IMR-90 (cell line): Measurements from ENCODE around the gene SLC26A3. TPM values are rescaled to one million over a fixed set of nuclear protein-coding genes. Genes with fewer than 3 reads are reported as not detected.

Source experiments
- ATAC-seq: fragments of 200-7000 bp; cut with Tn5 transposase; 2 replicates; pipeline ENCODE4 v1.9.1; 2020; ENCODE audit warnings: low read depth, mild to moderate bottlenecking, moderate library complexity
- BruUV-seq: library from RNA; stranded (reverse); fragments of 400-500 nt; replicated peaks from 2 replicates; lab custom pipeline; 2021; lab: Mats Ljungman, UMichigan
- CTCF ChIA-PET: fragments of 300-600 bp; formaldehyde crosslinking; extraction: SDS; loops from one replicate; lab custom pipeline; 2021; ENCODE audit warnings: antibody characterized with exemption; lab: Yijun Ruan, JAX
- POLR2A ChIA-PET: fragments of 300-600 bp; sonication (Branson Sonifier 250); formaldehyde crosslinking; loops from one replicate; lab custom pipeline; 2022; ENCODE audit warnings: antibody characterized with exemption; ENCODE audit not compliant: unreplicated experiment; lab: Charles Lee
- DNase-seq: peaks from one replicate; pipeline ENCODE4 v3.0.0; 2013
- H2AFZ ChIP-seq: replicated peaks from 2 replicates; pipeline ENCODE3; 2013; ENCODE audit warnings: low read length, mild to moderate bottlenecking; ENCODE audit not compliant: poor library complexity
- H2AK5ac ChIP-seq: 2 replicates; pipeline ENCODE4 v1.6.1; 2013; ENCODE audit warnings: low read depth, low read length, inconsistent platforms
- H2AK9ac ChIP-seq: replicated peaks from 2 replicates; pipeline ENCODE3; 2013; ENCODE audit warnings: mild to moderate bottlenecking, low read depth, low read length, moderate library complexity; ENCODE audit not compliant: poor library complexity
- H2BK120ac ChIP-seq: 2 replicates; pipeline ENCODE4 v1.6.1; 2013; ENCODE audit warnings: low read depth, low read length, inconsistent platforms
- H2BK15ac ChIP-seq: 3 replicates; pipeline ENCODE4 v1.6.1; 2013; ENCODE audit warnings: low read depth, low read length, inconsistent platforms
- H2BK20ac ChIP-seq: 2 replicates; pipeline ENCODE4 v1.6.1; 2013; ENCODE audit warnings: low read depth, mild to moderate bottlenecking, inconsistent platforms, low read length, moderate library complexity
- H2BK5ac ChIP-seq: 2 replicates; pipeline ENCODE4 v1.6.1; 2013; ENCODE audit warnings: mild to moderate bottlenecking, low read depth, low read length, inconsistent platforms; ENCODE audit not compliant: poor library complexity, severe bottlenecking
- H3K14ac ChIP-seq: replicated peaks from 2 replicates; pipeline ENCODE4 v1.6.1; 2013; ENCODE audit warnings: low read depth, low read length, inconsistent platforms
- H3K18ac ChIP-seq: 2 replicates; pipeline ENCODE4 v1.6.1; 2013; ENCODE audit warnings: low read depth, low read length, control low read depth
- H3K23ac ChIP-seq: 2 replicates; pipeline ENCODE4 v1.6.1; 2013; ENCODE audit warnings: low read depth, low read length, inconsistent platforms
- H3K27ac ChIP-seq: 2 replicates; pipeline ENCODE4 v1.5.1; 2013; ENCODE audit warnings: mild to moderate bottlenecking, control low read depth, low read length; ENCODE audit not compliant: insufficient read depth
- H3K27me3 ChIP-seq: 2 replicates; pipeline ENCODE4 v1.6.1; 2013; ENCODE audit warnings: low read length; ENCODE audit not compliant: control insufficient read depth, insufficient read depth
- H3K36me3 ChIP-seq: 2 replicates; pipeline ENCODE4 v1.6.1; 2013; ENCODE audit warnings: low read length, mixed read lengths; ENCODE audit not compliant: control insufficient read depth, insufficient read depth
- H3K4ac ChIP-seq: 2 replicates; pipeline ENCODE4 v1.6.1; 2013; ENCODE audit warnings: low read depth, low read length, inconsistent platforms
- H3K4me1 ChIP-seq: 2 replicates; pipeline ENCODE4 v1.6.1; 2013; ENCODE audit warnings: low read length, mixed read lengths; ENCODE audit not compliant: control insufficient read depth, insufficient read depth
- H3K4me2 ChIP-seq: 2 replicates; pipeline ENCODE4 v1.6.1; 2013; ENCODE audit warnings: low read depth, mild to moderate bottlenecking, control low read depth, low read length, moderate library complexity
- H3K4me3 ChIP-seq: 2 replicates; pipeline ENCODE4 v1.5.1; 2013; ENCODE audit warnings: low read depth, mild to moderate bottlenecking, control low read depth, low read length, moderate library complexity; ENCODE audit not compliant: insufficient read depth
- H3K56ac ChIP-seq: 2 replicates; pipeline ENCODE4 v1.6.1; 2013; ENCODE audit warnings: low read length, inconsistent platforms; ENCODE audit not compliant: insufficient read depth; ENCODE audit errors: extremely low read depth
- H3K79me1 ChIP-seq, 2 experiments: 2 replicates each; pipeline ENCODE4 v1.6.1; 2013; ENCODE audit warnings: low read length in 2 of 2, inconsistent platforms in 1 of 2, low read depth in 1 of 2
- H3K9ac ChIP-seq: 2 replicates; pipeline ENCODE4 v1.6.1; 2013; ENCODE audit warnings: low read depth, low read length, control low read depth
- H3K9me1 ChIP-seq: 2 replicates; pipeline ENCODE4 v1.6.1; 2013; ENCODE audit warnings: low read length, inconsistent platforms; ENCODE audit not compliant: insufficient read depth
- H3K9me3 ChIP-seq: 2 replicates; pipeline ENCODE4 v1.6.1; 2013; ENCODE audit warnings: low read length; ENCODE audit not compliant: control insufficient read depth, insufficient read depth
- H4K20me1 ChIP-seq: 2 replicates; pipeline ENCODE4 v1.6.1; 2013; ENCODE audit warnings: low read length, inconsistent platforms; ENCODE audit not compliant: insufficient read depth
- H4K5ac ChIP-seq: 2 replicates; pipeline ENCODE4 v1.6.1; 2013; ENCODE audit warnings: mild to moderate bottlenecking, low read depth, low read length, control low read depth
- H4K8ac ChIP-seq, 2 experiments: 2 replicates each; pipeline ENCODE4 v1.6.1; 2013; ENCODE audit warnings: low read depth in 2 of 2, low read length in 2 of 2, control low read depth in 1 of 2, inconsistent platforms in 1 of 2
- H4K91ac ChIP-seq: 2 replicates; pipeline ENCODE4 v1.6.1; 2013; ENCODE audit warnings: low read depth, low read length, inconsistent platforms; ENCODE audit not compliant: insufficient read depth
- CEBPB ChIP-seq: IDR thresholded peaks from 2 replicates; pipeline ENCODE4 v1.6.1; 2012; ENCODE audit warnings: low read depth, low read length, improper control_type of control experiment
- RAD21 ChIP-seq: IDR thresholded peaks from 2 replicates; pipeline ENCODE4 v1.6.1; 2012; ENCODE audit warnings: low read length, improper control_type of control experiment
- WGBS, 2 experiments: methylation state at CpG; one replicate each; pipeline versions ENCODE4 v1.1.5 to v1.1.7; 2013; ENCODE audit warnings: missing lambda C conversion rate in 2 of 2; ENCODE audit not compliant: insufficient read length in 1 of 2; ENCODE audit errors: extremely low coverage in 2 of 2; 5-methylcytosine and 5-hydroxymethylcytosine counted together
- dilution Hi-C: fragments of 300-500 bp; cut with HindIII; formaldehyde crosslinking; loops from one replicate; pipeline ENCODE4 v1.14.3; 2018; ENCODE audit warnings: low sequenced_read_pairs; ENCODE audit not compliant: unreplicated experiment
- in situ Hi-C: fragments of 300-500 bp; cut with MboI; formaldehyde crosslinking; loops from 3 replicates; pipeline ENCODE4 v1.14.3; 2019; ENCODE audit warnings: low sequenced_read_pairs, inconsistent platforms, mixed read lengths
- intact Hi-C: fragments of 100-400 bp; cut with micrococcal nuclease; formaldehyde crosslinking; loops from 2 replicates; pipeline ENCODE4 v1.10.0; 2022
- polyA plus RNA-seq, 3 experiments: library from polyadenylated mRNA; depleted of rRNA; stranded (reverse); fragments of >200 nt; gene quantifications; 2 replicates each; pipeline ENCODE4 v1.2.3, GENCODE V29; 2012; ENCODE audit warnings: low replicate concordance in 1 of 3
- total RNA-seq: library from RNA; depleted of rRNA; stranded (reverse); fragments of >200 nt; gene quantifications from 2 replicates; pipeline ENCODE4 v1.2.3, GENCODE V29; 2012

Gene SLC26A3
- total and polyA plus RNA-seq, 2 of the 4 experiments (the other 2 are of a cell fraction): not detected

- no peaks in the 10 kb centered on the region for H4K20me1 ChIP-seq
- H2BK20ac ChIP-seq: no peak overlapping the region
- WGBS, 2 experiments: no CpG with 5 or more reads among the region's 1 CpG
- H2AFZ ChIP-seq: no peak overlapping the region
- no peak overlapping the region for H2AK5ac ChIP-seq
- H3K14ac ChIP-seq: no peak overlapping the region
- H2BK15ac ChIP-seq: no peak overlapping the region
- H3K18ac ChIP-seq: no peak overlapping the region
- intact Hi-C loops (no loop called here), in situ Hi-C loops (loop anchor here (5.0 to 10.0 kb wide), 2 partner anchors 254 to 526 kb away; no protein-coding TSS in a partner anchor), dilution Hi-C loops (loop anchor here (25.0 kb wide), 1 partner anchor 259 kb away; the partner anchor contains the start of gene GPR22)
- H3K27me3 ChIP-seq: no peaks in the 10 kb centered on the region
- no peak overlapping the region for H3K4ac ChIP-seq
- H3K27ac ChIP-seq: no peak overlapping the region
- H3K23ac ChIP-seq: no peak overlapping the region
- H3K79me1 ChIP-seq: no peaks in the 10 kb centered on the region
- H4K8ac ChIP-seq: no peak overlapping the region
- ChIA-PET POLR2A (no interaction called here), CTCF (no interaction called here)
- no peaks in the 10 kb centered on the region for H3K9me3 ChIP-seq
- no peak for ATAC-seq
- H2BK120ac ChIP-seq: no peak overlapping the region
- H3K4me3 ChIP-seq: no peak overlapping the region
- H3K9ac ChIP-seq: no peak overlapping the region
- no peak overlapping the region for H3K4me2 ChIP-seq
- no peak overlapping the region for H4K5ac ChIP-seq
- no peak for DNase-seq
- no peak overlapping the region for H4K91ac ChIP-seq
- peaks cover 3% of the 10 kb centered on the region; the same call in 1 of the 2 replicates for H3K4me1 ChIP-seq
- peak; percentile 52 for TF ChIP-seq CEBPB
- TF ChIP-seq RAD21: no peak
- no TSS peak for BruUV-seq
- H2BK5ac ChIP-seq: no peak overlapping the region
- H3K9me1 ChIP-seq: no peaks in the 10 kb centered on the region
- no peak overlapping the region for H2AK9ac ChIP-seq
- no peaks in the 10 kb centered on the region for H3K36me3 ChIP-seq
- no peak overlapping the region; the same call in 1 of the 2 replicates for H3K56ac ChIP-seq
These were observed 81.7 kb downstream of the SLC26A3 start for GRCh38 chr7:107721286-107721685.
